Cardiac fibroblast (primary cell): Measurements from ENCODE around the gene LRMDA.

Source experiments
- DNase-seq, 2 donors: peaks; one replicate each; pipeline versions ENCODE4 v3.0.0 to v3.0.0-alpha.2; 2010; ENCODE audit warnings: low read depth in 2 of 2
- H3K4me3 ChIP-seq, 2 donors: replicated peaks in 1 of 2; 1 replicate in 1 of 2; 2 replicates in 1 of 2; pipeline ENCODE4 v1.5.1; 2011; ENCODE audit warnings: low read depth in 2 of 2, low read length in 2 of 2, mild to moderate bottlenecking in 2 of 2, moderate library complexity in 1 of 2
- TF ChIP-seq, protein P1 (sequence below): IDR thresholded peaks from one replicate; pipeline ENCODE4 v1.5.1; 2011; ENCODE audit warnings: low read depth, mild to moderate bottlenecking, low read length, inconsistent platforms

Gene LRMDA

DNA sequence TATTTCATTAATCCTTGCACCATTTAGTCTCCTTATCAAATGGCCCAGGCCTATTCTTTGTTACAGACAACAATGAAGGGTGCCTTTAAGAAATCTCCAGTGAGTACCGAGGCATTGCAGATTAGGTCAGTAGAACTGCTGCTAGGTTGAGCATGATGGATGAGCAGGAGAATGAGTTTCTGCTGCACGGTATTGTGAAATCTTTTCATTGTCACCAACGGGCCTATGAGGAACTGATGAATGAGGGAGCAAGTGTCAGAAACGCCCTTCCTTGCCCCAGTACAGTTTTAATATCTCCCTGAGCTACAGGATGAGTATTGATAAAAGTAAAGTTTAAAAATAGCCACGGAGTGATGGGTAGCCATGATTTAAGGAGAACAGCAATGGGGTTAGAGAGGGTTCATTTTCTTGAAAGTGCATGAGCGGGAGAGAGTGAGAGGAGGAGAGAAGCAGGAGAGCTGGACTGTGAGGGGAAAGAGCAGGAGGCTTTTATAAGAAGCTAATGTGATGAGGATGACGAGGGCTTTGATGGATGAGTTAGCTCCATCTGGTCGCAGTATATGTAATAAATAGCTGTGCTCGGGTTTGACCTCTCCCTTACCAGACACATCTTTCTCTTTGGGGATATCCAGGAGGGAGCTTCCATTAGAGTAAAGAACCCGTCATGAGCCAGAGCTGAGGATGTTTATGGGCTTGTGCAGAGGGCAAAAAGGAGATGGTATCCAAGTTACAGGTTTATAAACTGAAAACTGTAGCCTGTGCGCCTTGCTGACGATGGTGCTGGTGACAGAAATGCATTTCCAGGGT lies 526.1 kb downstream of the LRMDA start:
- TF ChIP-seq, protein P1, sequence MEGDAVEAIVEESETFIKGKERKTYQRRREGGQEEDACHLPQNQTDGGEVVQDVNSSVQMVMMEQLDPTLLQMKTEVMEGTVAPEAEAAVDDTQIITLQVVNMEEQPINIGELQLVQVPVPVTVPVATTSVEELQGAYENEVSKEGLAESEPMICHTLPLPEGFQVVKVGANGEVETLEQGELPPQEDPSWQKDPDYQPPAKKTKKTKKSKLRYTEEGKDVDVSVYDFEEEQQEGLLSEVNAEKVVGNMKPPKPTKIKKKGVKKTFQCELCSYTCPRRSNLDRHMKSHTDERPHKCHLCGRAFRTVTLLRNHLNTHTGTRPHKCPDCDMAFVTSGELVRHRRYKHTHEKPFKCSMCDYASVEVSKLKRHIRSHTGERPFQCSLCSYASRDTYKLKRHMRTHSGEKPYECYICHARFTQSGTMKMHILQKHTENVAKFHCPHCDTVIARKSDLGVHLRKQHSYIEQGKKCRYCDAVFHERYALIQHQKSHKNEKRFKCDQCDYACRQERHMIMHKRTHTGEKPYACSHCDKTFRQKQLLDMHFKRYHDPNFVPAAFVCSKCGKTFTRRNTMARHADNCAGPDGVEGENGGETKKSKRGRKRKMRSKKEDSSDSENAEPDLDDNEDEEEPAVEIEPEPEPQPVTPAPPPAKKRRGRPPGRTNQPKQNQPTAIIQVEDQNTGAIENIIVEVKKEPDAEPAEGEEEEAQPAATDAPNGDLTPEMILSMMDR = no peak

DNA sequence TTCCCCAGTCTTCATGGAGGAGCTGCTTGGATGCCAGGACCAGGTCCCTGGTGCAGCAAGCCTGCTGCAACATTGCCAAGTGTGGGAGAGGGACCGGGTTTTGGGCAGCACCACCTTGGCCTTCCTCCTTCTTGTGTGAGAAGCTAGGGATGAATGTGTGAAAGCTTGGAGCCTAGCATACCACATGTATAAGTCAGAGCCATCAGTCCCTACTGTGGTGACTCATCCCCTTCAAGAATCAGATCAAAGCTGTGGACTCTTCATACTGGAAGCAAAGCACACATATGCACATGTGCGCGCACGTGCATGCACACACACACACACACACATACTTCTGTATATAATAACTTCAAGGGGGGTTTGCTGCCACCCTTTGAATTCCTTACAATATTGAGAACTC lies 527.8 kb downstream of the LRMDA start:
- DNase-seq = peak; percentile 39 to 79
- no peak overlapping the region for H3K4me3 ChIP-seq
- TF ChIP-seq, protein P1 = no peak

More for the DNA sequence above, 526.1 kb downstream of the LRMDA start:
- H3K4me3 ChIP-seq = no peak overlapping the region
- DNase-seq = no peak

DNA sequence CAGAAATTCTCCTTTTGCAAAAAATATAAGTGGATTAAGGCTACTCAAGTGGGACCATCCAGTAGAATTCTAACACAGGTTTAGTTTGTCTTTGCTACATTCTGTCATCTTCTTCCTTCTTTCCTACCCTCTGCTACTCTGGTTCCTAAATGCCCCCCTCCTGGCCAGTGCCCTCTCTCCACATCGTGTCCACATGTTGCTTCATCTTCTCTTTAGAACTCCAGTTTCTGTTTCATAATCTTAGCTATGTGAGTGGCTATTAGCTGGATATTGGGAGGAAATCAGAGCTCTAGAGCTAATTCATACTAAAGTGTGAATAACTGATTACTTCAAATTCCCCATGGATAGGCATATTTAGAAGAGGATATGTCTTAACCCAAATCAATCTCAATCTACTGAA lies 528.5 kb downstream of the LRMDA start:
- TF ChIP-seq, protein P1 = no peak
- no peak overlapping the region for H3K4me3 ChIP-seq
- DNase-seq = no peak

DNA sequence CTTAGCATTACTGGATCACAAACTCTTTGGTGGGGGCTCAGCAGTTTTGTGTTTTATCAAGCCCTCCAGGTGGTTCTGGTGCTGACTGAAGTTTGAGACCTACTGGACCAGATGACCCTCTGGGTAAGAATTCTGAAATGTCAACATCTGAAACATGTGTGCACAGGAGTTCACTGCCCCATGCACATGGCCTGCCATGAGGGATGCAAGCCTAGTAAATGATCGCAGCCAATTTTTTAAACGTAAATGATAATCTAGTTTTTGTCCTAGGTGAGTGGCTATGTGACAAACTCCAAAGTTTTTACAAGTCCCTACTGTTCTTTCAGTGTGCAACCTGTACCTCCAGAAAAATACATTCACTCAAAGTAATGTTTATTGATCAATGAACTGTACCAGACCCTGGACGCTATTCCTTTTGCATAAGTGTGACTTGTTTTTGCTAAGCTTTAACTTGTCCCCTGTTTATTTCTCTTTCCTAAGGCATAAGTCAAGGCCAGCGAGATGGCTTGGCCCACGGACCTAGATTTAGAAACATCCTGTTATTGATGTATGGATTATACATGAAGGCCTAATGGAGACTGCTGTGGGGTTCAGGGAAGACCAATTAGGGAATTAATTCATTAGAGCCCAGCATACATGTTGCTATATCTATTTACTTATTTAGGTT lies 531.1 kb downstream of the LRMDA start:
- TF ChIP-seq, protein P1 = no peak
- H3K4me3 ChIP-seq = no peak overlapping the region

DNA sequence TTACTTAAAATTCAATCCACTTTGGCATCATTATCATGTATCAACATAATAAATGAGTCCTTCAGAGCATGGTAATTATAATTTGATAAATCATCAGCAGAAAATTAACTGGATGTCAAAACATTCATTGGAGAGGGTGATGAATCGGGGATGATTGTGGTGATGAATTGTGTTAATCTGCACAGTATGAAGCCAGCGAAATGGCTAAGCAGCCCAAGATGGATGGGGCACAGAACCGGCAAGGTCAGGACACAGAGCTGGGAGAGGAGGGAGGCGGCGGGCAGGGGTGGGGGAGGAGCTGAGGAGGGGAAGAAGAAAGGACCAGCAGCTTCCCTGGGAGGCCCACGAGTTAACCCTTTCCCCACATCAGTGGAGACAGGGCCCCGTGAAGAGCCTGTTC lies 536.1 kb downstream of the LRMDA start:
- no peak overlapping the region for H3K4me3 ChIP-seq
- TF ChIP-seq, protein P1 = no peak
- DNase-seq = no peak

More for the DNA sequence above, 531.1 kb downstream of the LRMDA start:
- no peak for DNase-seq

DNA sequence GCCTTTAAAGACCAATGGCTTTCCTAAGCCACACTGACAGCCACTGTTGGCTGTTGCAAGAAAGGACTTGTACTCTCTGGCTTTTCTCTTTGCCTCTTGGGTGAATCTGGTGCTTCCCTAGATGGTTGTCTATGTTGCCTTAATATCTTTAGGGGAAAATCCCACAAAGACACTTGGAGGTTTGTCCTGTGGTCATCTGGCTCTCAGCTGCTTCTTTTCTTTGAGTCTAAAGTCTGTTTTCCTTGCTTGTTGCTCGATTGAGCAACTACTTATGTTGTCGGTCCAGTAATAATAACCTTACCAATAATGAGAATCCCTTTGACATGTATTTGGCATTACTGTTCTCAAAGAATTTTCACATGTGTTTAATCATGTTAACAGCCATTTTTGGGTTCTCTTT lies 537.6 kb downstream of the LRMDA start:
- TF ChIP-seq, protein P1 = no peak
- no peak for DNase-seq
- H3K4me3 ChIP-seq = no peak overlapping the region
